Hepatocyte (in vitro differentiated cells): ENCODE results near the gene ETV7.

Experiments
- EZH2 ChIP-seq: fragments of 200-600 bp; sonication (generic); IDR thresholded peaks from 2 replicates; pipeline ENCODE4 v1.6.1; 2016; ENCODE audit warnings: antibody characterized with exemption, mild to moderate bottlenecking, borderline replicate concordance
- EZH2phosphoT487 ChIP-seq: fragments of 200-600 bp; sonication (generic); IDR thresholded peaks from one replicate; pipeline ENCODE4 v1.6.1; 2018; ENCODE audit warnings: antibody characterized with exemption, mild to moderate bottlenecking, low read depth, moderate library complexity; ENCODE audit not compliant: unreplicated experiment, severe bottlenecking
- TF ChIP-seq, protein P1 (sequence below): fragments of 200-600 bp; sonication (generic); IDR thresholded peaks from 2 replicates; pipeline ENCODE4 v1.5.1; 2016; ENCODE audit warnings: antibody characterized with exemption, mild to moderate bottlenecking; ENCODE audit not compliant: poor library complexity

DNA sequence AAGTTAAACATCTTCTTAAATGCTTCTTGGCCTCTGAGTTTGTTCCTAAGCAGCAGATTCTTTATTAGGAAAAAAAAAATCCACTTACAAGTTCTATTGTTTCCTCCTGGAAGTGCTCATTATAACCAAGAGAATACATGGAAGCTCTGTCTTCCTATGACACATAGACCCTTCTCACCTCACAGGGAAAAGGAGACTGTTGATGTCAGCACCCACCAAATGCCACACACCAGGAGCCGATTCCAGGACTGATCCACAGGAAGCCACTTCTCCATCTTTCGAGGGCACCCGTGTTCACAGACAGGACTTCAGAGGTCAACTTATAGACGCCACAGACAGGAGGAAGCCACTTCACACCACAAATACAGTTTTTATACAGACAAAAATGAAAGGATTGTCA, 37.4 kb downstream of the ETV7 start:
- TF ChIP-seq, protein P1, sequence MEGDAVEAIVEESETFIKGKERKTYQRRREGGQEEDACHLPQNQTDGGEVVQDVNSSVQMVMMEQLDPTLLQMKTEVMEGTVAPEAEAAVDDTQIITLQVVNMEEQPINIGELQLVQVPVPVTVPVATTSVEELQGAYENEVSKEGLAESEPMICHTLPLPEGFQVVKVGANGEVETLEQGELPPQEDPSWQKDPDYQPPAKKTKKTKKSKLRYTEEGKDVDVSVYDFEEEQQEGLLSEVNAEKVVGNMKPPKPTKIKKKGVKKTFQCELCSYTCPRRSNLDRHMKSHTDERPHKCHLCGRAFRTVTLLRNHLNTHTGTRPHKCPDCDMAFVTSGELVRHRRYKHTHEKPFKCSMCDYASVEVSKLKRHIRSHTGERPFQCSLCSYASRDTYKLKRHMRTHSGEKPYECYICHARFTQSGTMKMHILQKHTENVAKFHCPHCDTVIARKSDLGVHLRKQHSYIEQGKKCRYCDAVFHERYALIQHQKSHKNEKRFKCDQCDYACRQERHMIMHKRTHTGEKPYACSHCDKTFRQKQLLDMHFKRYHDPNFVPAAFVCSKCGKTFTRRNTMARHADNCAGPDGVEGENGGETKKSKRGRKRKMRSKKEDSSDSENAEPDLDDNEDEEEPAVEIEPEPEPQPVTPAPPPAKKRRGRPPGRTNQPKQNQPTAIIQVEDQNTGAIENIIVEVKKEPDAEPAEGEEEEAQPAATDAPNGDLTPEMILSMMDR = no peak
- no peak for TF ChIP-seq EZH2
- TF ChIP-seq EZH2phosphoT487 = no peak
